NCI-H146 (cell line): ENCODE results near the gene NPAS3.

Experiments
- DNase-seq: peaks from one replicate; lab custom pipeline; 2025; lab: John Stamatoyannopoulos, UW

NPAS3 gene

GRCh38 chr14:32938719-32939253, at the start of gene NPAS3:
NPAS3 (plus strand) TSS chr14:32938879.
- peak; percentile 16 for DNase-seq

- DNase-seq: no peak
These were observed 41.5 kb upstream of the NPAS3 start for GRCh38 chr14:32896979-32897697.

- no peak for DNase-seq
These were observed 41.0 kb upstream of the NPAS3 start for GRCh38 chr14:32897698-32898064.

GRCh38 chr14:32898876-32899275, 39.8 kb upstream of the NPAS3 start:
- DNase-seq: no peak

- DNase-seq: no peak
These were observed 38.1 kb upstream of the NPAS3 start for GRCh38 chr14:32900547-32900946.

GRCh38 chr14:32905013-32905412, 33.7 kb upstream of the NPAS3 start:
- no peak for DNase-seq

GRCh38 chr14:32906672-32907071, 32.0 kb upstream of the NPAS3 start:
- DNase-seq: no peak

GRCh38 chr14:32908196-32909084, 30.2 kb upstream of the NPAS3 start:
- DNase-seq: no peak

GRCh38 chr14:32913725-32914124, 25.0 kb upstream of the NPAS3 start:
- no peak for DNase-seq

- DNase-seq: no peak
These were observed 24.3 kb upstream of the NPAS3 start for GRCh38 chr14:32914391-32914790.

GRCh38 chr14:32920696-32921276, 17.9 kb upstream of the NPAS3 start:
- DNase-seq: no peak

GRCh38 chr14:32925439-32925838, 13.2 kb upstream of the NPAS3 start:
- no peak for DNase-seq

- no peak for DNase-seq
These were observed 6.3 kb upstream of the NPAS3 start for GRCh38 chr14:32932302-32932913.

GRCh38 chr14:32932914-32933628, 5.6 kb upstream of the NPAS3 start:
- no peak for DNase-seq

GRCh38 chr14:32933629-32934072, 5.0 kb upstream of the NPAS3 start:
- no peak for DNase-seq

GRCh38 chr14:32934073-32934880, 4.4 kb upstream of the NPAS3 start:
- DNase-seq: peak; percentile 37

- no peak for DNase-seq
These were observed 3.6 kb upstream of the NPAS3 start for GRCh38 chr14:32934881-32935633.

- peak; percentile 66 for DNase-seq
These were observed 781 bp downstream of the NPAS3 start for GRCh38 chr14:32939254-32940065.

GRCh38 chr14:32940066-32940651, 1.5 kb downstream of the NPAS3 start:
- peak; percentile 37 for DNase-seq
